ENCODE measurements around the gene PDCD11. TPM values are rescaled to one million over a fixed set of nuclear protein-coding genes. Genes with fewer than 3 reads are reported as not detected.

PDCD11 gene
- total and polyA plus RNA-seq, 2 experiments from 2014 or later: 17.5 to 26.6 TPM

- H3K36me3 ChIP-seq (ENCODE audit: low read depth): no peaks in the 10 kb centered on the region
- H3K4me2 ChIP-seq (ENCODE audit: unreplicated experiment): no peak overlapping the region
- in situ Hi-C loops (cut with MboI): no loop called here
- H3K4me1 ChIP-seq (ENCODE audit: insufficient read depth): no peaks in the 10 kb centered on the region
- no peak overlapping the region for H3K4me3 ChIP-seq
- no peaks in the 10 kb centered on the region for H3F3A ChIP-seq (ENCODE audit: insufficient read depth)
- H3K27me3 ChIP-seq (replicated peaks; ENCODE audit: insufficient read depth): no peaks in the 10 kb centered on the region
- no peak overlapping the region for H3K9ac ChIP-seq
- H4K20me1 ChIP-seq (ENCODE audit: insufficient read depth): no peaks in the 10 kb centered on the region
- DNase-seq: no peak
- no peaks in the 10 kb centered on the region for H3K79me2 ChIP-seq (ENCODE audit: insufficient read depth)
- TF ChIP-seq EZH2 (IDR thresholded peaks at IDR 0.05; ENCODE audit: insufficient read depth, poor library complexity, severe bottlenecking): no peak
- TF ChIP-seq EZH2phosphoT487 (IDR thresholded peaks at IDR 0.05; ENCODE audit: insufficient read depth, low read depth): no peak
- no peak overlapping the region for H2AFZ ChIP-seq
- no peaks in the 10 kb centered on the region for H3K9me3 ChIP-seq (ENCODE audit: low read depth)
- 69 to 77% methylated on average over 14 of the region's 14 CpGs for WGBS, 2 experiments (ENCODE audit: low coverage in 1 of 2, low lambda C conversion rate in 2 of 2, missing lambda C conversion rate in 2 of 2)
- H3K9me2 ChIP-seq (ENCODE audit: insufficient read depth): no peaks in the 10 kb centered on the region
- no peak overlapping the region for H3K27ac ChIP-seq
Measured at GRCh38 chr10:103470761-103471653, 74.6 kb downstream of the PDCD11 start.

- no peak for TF ChIP-seq EZH2phosphoT487 (IDR thresholded peaks at IDR 0.05; ENCODE audit: insufficient read depth, low read depth)
- TF ChIP-seq EZH2 (IDR thresholded peaks at IDR 0.05; ENCODE audit: insufficient read depth, poor library complexity, severe bottlenecking): no peak
- no peaks in the 10 kb centered on the region for H3K36me3 ChIP-seq (ENCODE audit: low read depth)
- H3K9me2 ChIP-seq (ENCODE audit: insufficient read depth): no peaks in the 10 kb centered on the region
- H3K27me3 ChIP-seq (replicated peaks; ENCODE audit: insufficient read depth): no peaks in the 10 kb centered on the region
- H3K4me2 ChIP-seq (ENCODE audit: unreplicated experiment): no peak overlapping the region
- no peak overlapping the region for H3K27ac ChIP-seq
- no peaks in the 10 kb centered on the region for H3K9me3 ChIP-seq (ENCODE audit: low read depth)
- no peak overlapping the region for H2AFZ ChIP-seq
- 86 to 96% methylated on average over 2 of the region's 2 CpGs for WGBS, 2 experiments (ENCODE audit: low coverage in 1 of 2, low lambda C conversion rate in 2 of 2, missing lambda C conversion rate in 2 of 2)
- H4K20me1 ChIP-seq (ENCODE audit: insufficient read depth): no peaks in the 10 kb centered on the region
- no peaks in the 10 kb centered on the region for H3K4me1 ChIP-seq (ENCODE audit: insufficient read depth)
- H3K4me3 ChIP-seq: no peak overlapping the region
- H3K79me2 ChIP-seq (ENCODE audit: insufficient read depth): no peaks in the 10 kb centered on the region
- no peaks in the 10 kb centered on the region for H3F3A ChIP-seq (ENCODE audit: insufficient read depth)
- no peak for DNase-seq
- in situ Hi-C loops (cut with MboI): no loop called here
- no peak overlapping the region for H3K9ac ChIP-seq
Measured at GRCh38 chr10:103472005-103472404, 75.6 kb downstream of the PDCD11 start.

GRCh38 chr10:103473261-103473671, 76.8 kb downstream of the PDCD11 start:
- in situ Hi-C loops (cut with MboI): no loop called here
- H3K27me3 ChIP-seq (replicated peaks; ENCODE audit: insufficient read depth): no peaks in the 10 kb centered on the region
- 55 to 58% methylated on average over 31 to 32 of the region's 32 CpGs for WGBS, 2 experiments (ENCODE audit: low coverage in 1 of 2, low lambda C conversion rate in 2 of 2, missing lambda C conversion rate in 2 of 2)
- no peak overlapping the region for H3K9ac ChIP-seq
- DNase-seq: no peak
- H3K4me3 ChIP-seq: no peak overlapping the region
- H3K9me2 ChIP-seq (ENCODE audit: insufficient read depth): no peaks in the 10 kb centered on the region
- TF ChIP-seq EZH2phosphoT487 (IDR thresholded peaks at IDR 0.05; ENCODE audit: insufficient read depth, low read depth) (no peak), EZH2 (IDR thresholded peaks at IDR 0.05; ENCODE audit: insufficient read depth, poor library complexity, severe bottlenecking) (no peak)
- H4K20me1 ChIP-seq (ENCODE audit: insufficient read depth): no peaks in the 10 kb centered on the region
- H3F3A ChIP-seq (ENCODE audit: insufficient read depth): no peaks in the 10 kb centered on the region
- no peaks in the 10 kb centered on the region for H3K36me3 ChIP-seq (ENCODE audit: low read depth)
- no peaks in the 10 kb centered on the region for H3K4me1 ChIP-seq (ENCODE audit: insufficient read depth)
- no peaks in the 10 kb centered on the region for H3K9me3 ChIP-seq (ENCODE audit: low read depth)
- H3K27ac ChIP-seq: no peak overlapping the region
- no peak overlapping the region for H2AFZ ChIP-seq
- H3K79me2 ChIP-seq (ENCODE audit: insufficient read depth): no peaks in the 10 kb centered on the region
- H3K4me2 ChIP-seq (ENCODE audit: unreplicated experiment): no peak overlapping the region

- H3K9me3 ChIP-seq (ENCODE audit: low read depth): no peaks in the 10 kb centered on the region
- no peaks in the 10 kb centered on the region for H3K36me3 ChIP-seq (ENCODE audit: low read depth)
- no peak overlapping the region for H3K4me2 ChIP-seq (ENCODE audit: unreplicated experiment)
- no peaks in the 10 kb centered on the region for H4K20me1 ChIP-seq (ENCODE audit: insufficient read depth)
- H2AFZ ChIP-seq: no peak overlapping the region
- TF ChIP-seq EZH2 (IDR thresholded peaks at IDR 0.05; ENCODE audit: insufficient read depth, poor library complexity, severe bottlenecking) (no peak), EZH2phosphoT487 (IDR thresholded peaks at IDR 0.05; ENCODE audit: insufficient read depth, low read depth) (no peak)
- 79 to 95% methylated on average over 3 of the region's 3 CpGs for WGBS, 2 experiments (ENCODE audit: low coverage in 1 of 2, low lambda C conversion rate in 2 of 2, missing lambda C conversion rate in 2 of 2)
- no peak for DNase-seq
- H3K4me3 ChIP-seq: no peak overlapping the region
- in situ Hi-C loops (cut with MboI): no loop called here
- H3K27me3 ChIP-seq (replicated peaks; ENCODE audit: insufficient read depth): no peaks in the 10 kb centered on the region
- no peaks in the 10 kb centered on the region for H3K9me2 ChIP-seq (ENCODE audit: insufficient read depth)
- H3F3A ChIP-seq (ENCODE audit: insufficient read depth): no peaks in the 10 kb centered on the region
- H3K4me1 ChIP-seq (ENCODE audit: insufficient read depth): 0 out of 2 replicates have a peak, but pooled peaks cover under 1% of the 10 kb centered on the region
- no peaks in the 10 kb centered on the region for H3K79me2 ChIP-seq (ENCODE audit: insufficient read depth)
- H3K27ac ChIP-seq: no peak overlapping the region
- H3K9ac ChIP-seq: no peak overlapping the region
Measured at GRCh38 chr10:103474077-103474476, 77.7 kb downstream of the PDCD11 start.

Data from GM23248 (cell line).